ENCODE results near the gene EFCAB13.

EFCAB13 gene

DNA sequence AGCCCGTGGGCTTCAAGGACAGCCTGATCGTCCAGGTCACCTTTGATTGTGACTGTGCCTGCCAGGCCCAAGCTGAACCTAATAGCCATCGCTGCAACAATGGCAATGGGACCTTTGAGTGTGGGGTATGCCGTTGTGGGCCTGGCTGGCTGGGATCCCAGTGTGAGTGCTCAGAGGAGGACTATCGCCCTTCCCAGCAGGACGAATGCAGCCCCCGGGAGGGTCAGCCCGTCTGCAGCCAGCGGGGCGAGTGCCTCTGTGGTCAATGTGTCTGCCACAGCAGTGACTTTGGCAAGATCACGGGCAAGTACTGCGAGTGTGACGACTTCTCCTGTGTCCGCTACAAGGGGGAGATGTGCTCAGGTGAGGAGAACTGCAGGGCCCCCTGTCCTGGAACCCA, 31.5 kb upstream of the EFCAB13 start:
- no peak for DNase-seq

DNA sequence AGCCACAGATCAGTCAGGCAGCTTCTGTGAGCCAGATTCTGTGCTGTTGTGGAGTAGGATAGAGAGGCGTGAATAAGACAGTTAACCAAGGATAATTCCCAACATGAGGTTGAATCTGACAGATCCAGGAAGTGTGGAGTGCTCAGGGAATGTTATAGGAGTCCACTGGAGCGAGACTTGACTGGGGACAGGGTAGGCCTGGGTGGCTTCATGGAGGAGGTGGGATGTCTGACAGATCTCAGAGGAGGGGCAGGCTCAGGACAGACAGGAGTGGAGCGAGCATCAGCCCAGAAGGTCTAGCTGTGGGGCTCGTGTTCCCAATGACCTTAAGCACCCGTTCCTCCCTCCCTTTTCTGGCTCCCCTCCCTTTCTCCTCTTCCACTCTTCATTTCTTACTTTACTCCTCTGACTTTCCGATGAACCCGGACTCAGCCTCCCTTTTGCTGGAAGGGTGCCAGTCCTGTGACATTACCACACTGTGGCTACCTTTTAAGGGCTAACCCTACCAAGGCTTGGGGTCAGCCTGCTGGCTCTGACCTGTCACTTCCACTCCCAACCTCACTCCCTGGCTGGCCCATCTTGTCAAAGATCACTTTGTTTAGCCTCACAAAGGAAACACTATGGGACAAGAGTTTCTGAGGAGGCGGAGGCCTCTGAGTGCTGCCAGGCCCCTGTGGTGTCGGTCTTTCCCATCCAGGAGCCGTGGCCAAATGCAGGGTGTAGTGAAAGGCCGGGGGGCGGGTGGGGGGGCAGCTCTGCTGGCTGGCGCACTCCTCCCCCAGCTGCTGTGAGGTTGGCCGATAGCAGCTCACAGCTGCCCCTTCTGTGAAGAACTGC, 28.5 kb upstream of the EFCAB13 start:
- DNase-seq: no peak

DNA sequence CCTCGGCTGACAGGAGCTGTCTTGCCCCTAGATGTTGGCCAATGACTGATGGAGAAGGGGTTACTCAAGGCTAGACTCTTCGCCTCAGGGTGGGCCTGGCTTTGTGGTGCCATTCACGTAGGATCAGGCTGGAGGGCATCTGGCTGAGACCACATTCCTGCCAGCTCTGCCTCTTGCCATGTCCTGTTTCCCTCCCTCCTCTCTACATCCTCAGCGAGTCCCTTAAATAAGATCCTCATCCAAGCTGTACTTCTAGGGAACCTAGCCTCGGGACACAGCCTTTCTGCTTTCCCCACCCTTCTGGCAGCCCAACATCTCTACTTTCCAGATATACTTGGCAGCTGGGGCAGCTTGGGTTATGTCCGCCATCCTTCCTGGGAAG, 27.9 kb upstream of the EFCAB13 start:
- no peak for DNase-seq

DNA sequence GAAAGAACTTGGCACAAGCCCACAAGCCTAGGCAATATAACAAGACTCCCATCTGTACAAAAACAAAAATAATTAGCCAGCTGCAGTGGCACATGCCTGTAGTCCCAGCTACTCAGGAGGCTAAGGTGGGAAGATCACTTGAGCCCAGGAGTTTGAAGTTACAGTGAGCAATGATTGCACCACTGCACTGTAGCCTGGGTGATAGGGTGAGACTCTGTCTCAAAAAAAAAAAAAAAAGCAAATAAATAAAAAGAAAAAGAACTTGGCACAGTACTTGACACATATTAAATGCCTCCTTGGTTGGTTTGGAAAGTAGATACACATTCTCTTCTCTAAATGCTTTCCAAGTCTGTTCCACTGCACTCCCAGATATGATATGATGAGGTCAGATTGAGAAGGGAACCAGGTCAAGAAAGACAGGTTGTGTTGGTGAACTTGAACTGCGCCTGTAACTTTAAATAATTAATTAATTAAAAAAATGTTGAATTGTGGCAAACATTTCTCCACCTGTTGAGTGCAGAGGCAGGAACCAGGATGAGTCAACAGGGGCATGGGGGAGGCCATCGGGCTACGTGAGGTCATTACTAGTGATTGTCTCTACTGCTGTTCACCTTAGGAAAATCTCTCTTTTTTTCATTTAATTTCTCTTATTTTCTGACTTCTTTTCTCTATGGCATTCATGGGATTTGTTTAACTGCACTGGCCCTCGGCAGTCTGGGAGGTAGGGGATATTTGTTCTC, 25.9 kb upstream of the EFCAB13 start:
- no peak for DNase-seq

DNA sequence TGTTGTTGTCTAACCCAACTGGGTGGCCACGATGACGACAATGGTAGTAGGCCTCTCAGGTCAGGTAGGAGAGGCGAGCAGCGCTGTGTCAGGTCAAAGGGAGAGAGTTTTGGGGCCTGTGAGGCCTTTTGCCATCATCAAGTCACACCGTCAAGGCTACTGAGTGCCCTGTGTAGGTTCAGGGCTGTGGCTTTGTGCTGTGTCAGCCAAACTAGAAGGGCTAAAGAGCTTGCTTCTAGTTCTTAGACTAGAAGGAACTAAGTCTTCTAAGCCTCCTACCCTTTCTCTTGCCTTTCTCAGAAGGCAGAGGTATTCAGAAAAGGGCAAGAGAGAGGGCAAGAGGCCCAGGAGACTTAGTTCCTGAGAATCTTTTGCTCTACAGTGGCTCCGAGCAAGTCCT, 25.0 kb upstream of the EFCAB13 start:
- DNase-seq: no peak

DNA sequence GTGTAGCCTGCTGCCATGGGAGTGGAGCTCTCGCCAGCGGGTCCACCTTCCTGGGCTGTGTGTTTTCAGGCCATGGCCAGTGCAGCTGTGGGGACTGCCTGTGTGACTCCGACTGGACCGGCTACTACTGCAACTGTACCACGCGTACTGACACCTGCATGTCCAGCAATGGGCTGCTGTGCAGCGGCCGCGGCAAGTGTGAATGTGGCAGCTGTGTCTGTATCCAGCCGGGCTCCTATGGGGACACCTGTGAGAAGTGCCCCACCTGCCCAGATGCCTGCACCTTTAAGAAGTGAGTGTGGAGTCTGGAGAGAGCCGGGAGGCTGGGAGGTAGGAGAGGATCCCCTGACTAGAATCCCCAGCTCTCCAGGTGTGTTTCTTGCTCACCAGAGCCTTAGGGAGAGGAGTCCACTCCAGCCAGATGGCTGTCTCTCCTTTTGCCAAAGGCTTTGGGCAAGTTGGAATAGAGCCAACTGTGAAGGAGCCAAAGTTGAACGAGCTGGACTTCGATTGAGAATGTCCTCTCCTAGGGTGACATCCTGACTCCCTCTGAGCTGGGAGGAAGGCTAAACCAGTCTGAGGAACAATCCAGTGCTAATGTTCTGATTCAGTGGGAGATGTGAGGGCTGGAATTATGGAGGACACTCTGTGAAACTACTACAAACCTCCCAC, 24.4 kb upstream of the EFCAB13 start:
- DNase-seq: no peak

DNA sequence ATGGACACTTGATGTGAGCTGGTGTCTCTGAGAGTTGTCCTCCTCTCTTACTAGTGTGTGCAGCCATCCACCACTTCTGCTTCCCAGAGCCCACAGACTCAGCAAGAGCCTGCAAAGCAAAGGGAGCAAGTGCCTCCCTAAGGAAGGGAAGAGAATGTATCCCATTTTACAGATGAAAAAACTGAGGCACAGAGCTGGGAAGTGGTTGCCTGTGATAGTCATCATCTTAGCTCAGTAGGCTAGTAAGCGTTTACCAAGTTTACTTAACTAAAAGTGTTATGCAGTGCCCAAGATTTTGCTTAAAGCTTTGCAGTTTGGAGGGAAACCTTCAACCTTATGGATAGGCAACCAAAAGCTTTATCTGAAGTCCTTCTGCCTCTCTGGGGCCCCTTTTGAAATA, 23.0 kb upstream of the EFCAB13 start:
- DNase-seq: no peak

DNA sequence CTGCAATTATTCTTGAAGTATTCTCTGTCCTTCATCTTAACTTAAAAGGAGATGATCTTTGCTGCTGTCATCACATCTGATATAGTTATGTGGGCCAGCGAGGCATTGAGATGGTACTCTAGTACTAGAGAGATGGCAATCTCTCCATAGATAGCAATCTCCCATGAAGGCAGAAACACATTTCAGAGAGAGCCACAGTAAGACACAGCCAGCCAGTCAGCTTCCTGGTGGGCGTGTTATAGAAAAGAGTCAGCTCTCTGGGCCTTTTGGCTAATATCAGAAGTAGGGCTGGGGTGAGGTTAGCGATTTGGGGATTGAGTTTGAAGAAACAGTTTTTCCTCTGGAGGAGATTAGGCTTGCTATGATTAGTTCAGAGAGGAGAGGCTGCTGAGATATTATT, 22.6 kb upstream of the EFCAB13 start:
- DNase-seq: no peak

DNA sequence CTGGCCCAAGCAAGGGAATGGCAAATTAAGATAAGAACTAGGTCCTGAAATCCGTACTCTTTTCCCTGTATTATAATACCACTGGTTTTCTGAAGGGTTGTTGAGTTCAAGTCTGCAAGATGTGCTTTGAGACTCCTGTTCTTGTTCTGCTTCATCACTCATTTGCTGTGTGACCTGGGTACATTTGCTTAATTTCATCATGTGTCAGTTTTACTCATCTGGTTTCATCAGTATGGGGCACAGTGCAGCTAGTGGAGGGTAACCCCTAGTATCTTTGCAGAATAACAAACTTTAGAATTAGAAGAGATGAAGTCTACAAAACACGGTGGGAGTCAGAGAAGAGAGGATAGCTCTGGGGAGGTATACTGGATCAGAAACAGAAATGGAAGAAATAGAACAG, 21.9 kb upstream of the EFCAB13 start:
- no peak for DNase-seq

DNA sequence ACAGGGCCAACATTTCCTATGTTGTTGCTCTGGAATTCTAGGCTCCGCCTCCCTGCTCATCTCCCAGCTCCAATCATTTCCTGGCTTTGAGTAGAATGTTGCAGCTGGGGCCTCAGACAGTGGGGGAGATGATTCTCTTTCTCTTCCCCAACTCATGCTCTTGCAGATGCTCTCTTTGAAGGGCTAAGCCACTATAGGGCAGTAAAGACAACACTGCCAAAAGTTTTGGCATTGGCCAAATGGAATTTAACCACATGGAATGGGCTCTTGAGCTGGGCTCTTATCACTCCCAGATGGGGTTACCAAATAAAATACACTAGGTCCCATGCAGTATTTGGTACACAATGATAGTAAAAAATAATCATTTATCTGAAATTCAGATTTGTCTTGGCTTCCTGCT, 19.6 kb upstream of the EFCAB13 start:
- no peak for DNase-seq

DNA sequence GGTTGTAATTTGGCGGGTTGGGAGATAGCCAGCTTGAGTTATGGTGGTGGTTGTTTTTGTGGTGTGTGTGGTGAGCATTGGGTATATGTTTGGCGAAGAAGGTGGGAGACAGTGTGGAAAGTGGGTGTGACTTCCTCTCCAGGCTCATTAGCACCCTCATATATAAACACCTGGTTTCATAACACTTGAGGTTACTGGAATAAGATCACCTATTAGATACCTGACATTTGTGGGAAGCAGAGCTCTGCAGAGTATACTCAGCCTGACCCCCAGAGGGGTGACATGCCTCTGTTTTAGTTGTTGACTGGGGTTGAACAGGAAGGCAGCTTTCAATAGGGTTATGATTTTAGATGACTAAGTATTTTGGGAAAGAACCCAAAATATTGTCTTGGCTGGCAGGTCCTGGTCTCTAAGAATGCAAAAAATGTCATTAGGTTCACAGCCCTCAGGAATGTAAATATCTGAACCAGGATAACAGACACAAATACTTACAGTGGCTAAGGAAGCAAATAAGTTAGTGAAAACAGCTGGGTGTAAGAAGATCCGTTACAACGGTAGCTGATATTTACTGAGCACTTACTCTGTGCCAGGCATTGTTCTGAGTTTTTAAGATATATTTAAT, 18.3 kb upstream of the EFCAB13 start:
- no peak for DNase-seq

DNA sequence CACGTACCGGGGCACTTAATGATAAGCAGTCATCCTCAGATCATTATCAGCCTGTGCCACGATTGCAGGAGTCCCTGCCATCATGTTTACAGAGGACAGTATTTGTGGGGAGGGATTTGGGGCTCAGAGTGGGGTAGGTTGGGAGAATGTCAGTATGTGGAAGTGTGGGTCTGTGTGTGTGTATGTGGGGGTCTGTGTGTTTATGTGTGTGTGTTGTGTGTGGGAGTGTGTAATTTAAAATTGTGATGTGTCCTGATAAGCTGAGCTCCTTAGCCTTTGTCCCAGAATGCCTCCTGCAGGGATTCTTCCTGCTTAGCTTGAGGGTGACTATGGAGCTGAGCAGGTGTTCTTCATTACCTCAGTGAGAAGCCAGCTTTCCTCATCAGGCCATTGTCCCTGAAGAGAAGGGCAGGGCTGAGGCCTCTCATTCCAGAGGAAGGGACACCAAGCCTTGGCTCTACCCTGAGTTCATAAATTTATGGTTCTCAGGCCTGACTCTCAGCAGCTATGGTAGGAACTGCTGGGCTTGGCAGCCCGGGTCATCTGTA, 13.5 kb upstream of the EFCAB13 start:
- no peak for DNase-seq

DNA sequence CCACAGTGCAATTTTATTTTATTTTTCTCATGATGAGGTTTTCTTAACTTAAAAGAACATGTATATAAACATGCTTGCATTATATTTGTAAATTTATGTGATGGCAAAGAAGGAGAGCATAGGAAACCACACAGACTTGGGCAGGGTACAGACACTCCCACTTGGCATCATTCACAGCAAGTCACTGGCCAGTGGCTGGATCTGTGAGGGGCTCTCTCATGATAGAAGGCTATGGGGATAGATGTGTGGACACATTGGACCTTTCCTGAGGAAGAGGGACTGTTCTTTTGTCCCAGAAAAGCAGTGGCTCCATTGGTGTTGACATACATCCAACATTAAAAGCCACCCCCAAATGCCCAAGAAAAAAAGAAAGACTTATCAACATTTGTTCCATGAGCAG, 12.3 kb upstream of the EFCAB13 start:
- DNase-seq: no peak

DNA sequence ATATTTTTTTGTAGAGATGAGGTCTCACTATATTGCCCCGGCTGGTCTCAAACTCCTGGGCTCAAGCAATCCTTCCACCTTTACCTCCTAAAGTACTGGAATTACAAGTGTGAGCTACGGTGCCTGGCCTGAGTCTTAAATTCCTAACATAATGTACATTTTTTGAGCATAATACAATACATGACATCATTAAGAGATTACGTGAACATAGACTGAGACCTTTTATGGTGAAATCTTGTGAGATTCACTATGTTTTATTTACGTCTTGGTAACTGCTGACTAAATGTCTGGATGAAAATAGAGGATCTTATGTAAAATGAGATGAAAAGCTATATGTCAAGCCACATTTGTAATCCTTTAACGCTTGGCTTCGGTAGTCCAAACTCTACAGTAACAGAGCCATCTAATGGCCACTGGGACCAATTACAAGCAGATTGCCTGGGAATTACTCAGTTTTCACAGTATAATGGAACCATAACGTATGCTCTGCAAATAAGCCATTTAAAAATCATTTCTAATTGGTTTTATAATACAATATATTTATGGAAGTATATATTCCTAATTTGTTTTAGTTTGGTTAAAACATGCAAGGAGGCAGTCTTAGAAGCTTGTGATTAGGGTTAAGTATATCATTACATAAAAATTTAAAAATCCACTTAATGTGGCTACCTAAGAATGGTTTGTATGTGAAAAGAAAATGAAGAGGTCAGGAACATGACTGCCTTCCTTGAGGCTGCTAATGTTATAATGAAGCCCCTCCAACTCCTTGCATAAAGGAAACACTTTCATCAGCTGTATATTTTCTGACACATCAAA, 8.1 kb upstream of the EFCAB13 start:
- DNase-seq: peak; percentile 43 to 72

DNA sequence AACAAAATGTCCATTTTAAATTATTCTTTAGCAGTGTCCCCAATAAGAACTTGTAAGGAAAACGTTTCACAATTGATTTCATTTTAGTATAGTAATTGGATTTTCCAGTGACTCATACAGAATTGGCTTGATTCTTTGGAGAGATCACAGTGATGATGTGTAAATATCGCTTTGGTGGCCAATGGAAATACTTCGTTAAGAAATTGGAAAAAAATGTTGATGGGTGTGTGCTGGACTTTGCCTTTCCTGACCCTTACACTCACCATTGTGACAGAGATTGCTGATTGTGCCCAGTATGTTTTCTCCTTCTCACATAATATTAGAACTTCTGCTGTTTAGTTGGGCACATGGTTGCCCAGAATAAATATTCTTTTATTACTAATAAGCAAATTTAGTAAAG, 7.4 kb upstream of the EFCAB13 start:
- DNase-seq: no peak

DNA sequence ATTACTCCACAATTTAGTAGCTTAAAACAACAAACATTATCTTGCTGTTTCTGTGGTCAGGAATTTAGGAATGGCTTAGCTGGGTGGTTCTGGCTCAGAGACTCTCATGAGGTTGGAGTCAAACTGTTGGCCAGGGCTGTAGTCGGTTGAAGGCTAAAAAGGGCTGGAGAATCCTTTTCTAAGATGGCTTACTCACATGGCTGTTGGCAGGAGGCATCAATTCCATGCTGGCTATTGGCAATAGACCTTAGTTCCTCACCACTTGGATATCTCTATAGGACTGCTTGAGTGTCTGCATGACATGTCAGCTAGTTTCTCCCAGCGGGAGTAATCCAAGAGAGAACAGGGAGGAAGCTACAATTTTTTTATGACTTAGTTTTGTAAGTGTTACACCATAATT, 6.6 kb upstream of the EFCAB13 start:
- DNase-seq: no peak

DNA sequence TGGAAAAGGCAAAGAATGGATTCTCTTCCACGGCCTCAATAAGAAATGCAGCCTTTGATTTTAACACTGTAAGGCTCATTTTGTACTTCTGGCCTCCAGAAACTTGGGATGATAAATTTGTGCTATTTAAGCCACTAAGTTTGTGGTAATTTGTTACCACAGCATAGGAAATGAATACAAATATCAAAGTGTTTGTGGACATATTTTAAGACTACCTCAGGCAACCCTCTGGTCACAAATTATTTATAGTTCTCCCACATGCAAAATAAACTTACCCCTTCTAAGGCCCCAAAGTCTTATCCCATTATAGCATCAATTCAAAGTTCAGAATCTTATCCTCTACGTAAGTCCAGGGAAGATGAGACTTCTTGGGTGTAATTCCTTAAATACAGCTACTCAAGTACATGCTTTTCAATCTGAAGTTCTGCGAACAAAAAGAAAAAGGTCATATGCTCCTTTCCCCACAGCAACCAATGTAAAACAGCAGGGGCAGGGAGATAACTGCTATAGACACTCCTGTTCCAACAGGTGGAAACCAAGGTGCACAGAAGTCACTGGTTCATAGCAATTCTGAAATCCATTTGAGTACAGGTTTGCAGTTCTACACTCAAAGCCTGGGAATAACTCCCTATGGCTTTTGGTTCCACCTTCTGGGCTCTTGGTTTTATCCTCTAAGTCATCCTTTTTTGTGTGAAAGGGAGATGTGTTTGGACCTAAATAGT, 5.4 kb upstream of the EFCAB13 start:
- DNase-seq: no peak

DNA sequence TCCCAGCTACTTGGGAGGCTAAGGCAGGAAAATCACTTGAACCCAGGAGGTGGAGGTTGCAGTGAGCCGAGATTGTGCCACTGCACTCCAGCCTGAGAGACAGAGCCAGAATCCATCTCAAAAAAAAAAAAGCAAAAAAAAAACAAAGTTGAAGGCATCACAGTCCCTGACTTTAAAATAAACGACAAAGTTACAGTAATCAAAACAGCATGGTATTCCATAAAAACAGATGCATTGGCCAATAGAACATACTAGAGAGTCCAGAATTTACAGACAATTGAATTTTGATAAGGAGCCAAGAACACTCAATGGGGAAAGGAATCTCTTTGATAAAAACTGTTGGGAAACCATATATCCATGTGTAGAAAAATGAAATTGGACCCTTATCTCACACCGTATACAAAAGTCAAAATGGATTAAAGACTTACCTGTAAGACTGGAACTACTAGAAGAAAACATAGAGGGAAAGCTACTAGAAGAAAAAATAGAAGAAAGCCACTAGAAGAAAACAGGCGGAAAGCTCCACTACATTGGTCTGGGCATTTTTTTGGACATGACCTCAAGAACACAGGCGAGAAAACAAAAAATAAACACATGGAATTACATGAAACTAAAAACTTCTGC, 2.8 kb upstream of the EFCAB13 start:
- DNase-seq: no peak

DNA sequence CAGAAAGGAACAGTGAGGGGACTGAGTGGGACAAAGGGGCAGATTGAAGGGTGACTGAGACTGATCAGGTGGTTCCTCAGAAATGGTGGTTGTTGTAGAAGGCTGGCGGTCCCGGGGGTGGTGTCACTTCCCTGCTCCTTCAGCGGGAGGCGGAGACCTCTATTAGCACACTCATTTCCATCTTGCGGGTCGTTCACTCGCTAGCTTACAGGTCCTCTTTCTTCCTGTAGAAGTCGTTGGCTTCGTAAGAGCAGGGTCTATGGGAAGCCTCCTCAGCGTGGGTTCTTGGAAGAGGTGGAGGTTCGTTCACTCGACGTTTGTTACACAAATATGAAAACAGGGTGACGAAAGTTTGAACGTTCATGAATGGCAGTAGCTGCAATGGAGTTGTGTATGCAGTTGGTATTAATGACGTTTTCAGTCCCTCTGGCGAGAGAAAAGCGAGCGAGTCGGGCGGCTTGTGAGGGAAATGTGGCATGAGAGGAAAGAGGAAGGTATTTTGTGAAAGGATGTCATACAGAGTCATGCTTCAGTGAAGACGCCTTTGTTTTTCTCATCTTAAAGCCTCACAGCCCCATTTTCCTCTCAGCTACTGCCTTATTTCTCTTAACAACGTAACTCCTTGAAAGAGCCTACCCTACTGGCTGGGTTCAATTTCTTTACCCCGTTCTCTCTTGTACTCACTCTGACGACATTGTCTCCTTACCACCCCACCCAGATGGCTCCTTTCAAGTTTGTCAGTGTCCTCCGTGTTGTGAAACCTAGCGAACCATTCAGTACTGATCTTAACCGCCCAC, 667 bp downstream of the EFCAB13 start:
- peak; percentile 60 to 77 for DNase-seq

DNA sequence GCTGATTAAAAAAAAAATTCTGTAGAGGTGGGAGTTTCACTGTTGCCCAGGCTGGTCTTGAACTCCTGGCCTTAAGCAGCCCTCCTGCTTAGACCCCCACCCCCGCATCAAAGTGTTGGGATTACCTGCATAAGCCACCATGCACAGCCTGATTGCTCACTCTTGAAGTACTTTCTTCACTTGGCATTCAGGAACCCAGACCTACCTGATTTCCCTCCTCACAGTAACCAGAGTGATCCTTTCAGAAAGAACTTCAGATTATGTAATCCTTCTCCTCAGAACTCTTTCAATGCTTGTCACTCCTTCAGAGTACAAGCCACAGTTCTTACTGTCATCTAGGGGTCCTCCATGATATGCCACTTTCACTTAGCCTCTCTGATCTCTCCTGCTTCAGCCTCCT, 1.4 kb downstream of the EFCAB13 start:
- DNase-seq: no peak
